Right lobe of liver (tissue), 6 donors: ENCODE data around the gene GSTA4. TPM values are rescaled to one million over a fixed set of nuclear protein-coding genes. Genes with fewer than 3 reads are reported as not detected.
A peak's percentile ranks its signal among the peaks of the same experiment; 100 is the strongest.

Experiments
- ATAC-seq, 4 donors: fragments of 200-7000 bp; cut with Tn5 transposase; one replicate each; pipeline ENCODE4 v1.9.1; 2020; ENCODE audit warnings: mild to moderate bottlenecking in 4 of 4, moderate library complexity in 4 of 4
- DNase-seq, 3 donors: peaks; one replicate each; pipeline ENCODE4 v3.0.0-alpha.2; 2020
- H3K27ac ChIP-seq, 3 donors: fragments of 200-600 bp; one replicate each; pipeline ENCODE4 v1.8.0; 2022
- H3K27me3 ChIP-seq, 2 donors: fragments of 200-600 bp; one replicate each; pipeline ENCODE4 v1.8.0; 2022
- H3K36me3 ChIP-seq, 4 donors: fragments of 200-600 bp; sonication (generic) in 1 of 4; one replicate each; pipeline versions ENCODE4 v1.5.1 to v1.8.0; 2017 to 2022; ENCODE audit warnings: control low read depth in 1 of 4
- H3K4me1 ChIP-seq, 4 donors: fragments of 200-600 bp; sonication (generic) in 1 of 4; one replicate each; pipeline versions ENCODE4 v1.5.1 to v1.8.0; 2017 to 2022; ENCODE audit warnings: control low read depth in 1 of 4
- H3K4me3 ChIP-seq, 3 donors: fragments of 200-600 bp; one replicate each; pipeline ENCODE4 v1.8.0; 2022
- H3K9me3 ChIP-seq, 4 donors: fragments of 200-600 bp; sonication (generic) in 1 of 4; one replicate each; pipeline versions ENCODE4 v1.5.1 to v1.8.0; 2017 to 2022; ENCODE audit warnings: control low read depth in 1 of 4
- POLR2A ChIP-seq: fragments of 450-650 bp; IDR thresholded peaks from one replicate; pipeline ENCODE4 v1.6.1; 2017; ENCODE audit warnings: antibody characterized with exemption, mild to moderate bottlenecking
- WGBS: methylation state at CpG from one replicate; pipeline ENCODE4 v1.1.6; 2018; ENCODE audit warnings: low coverage, low lambda C conversion rate; ENCODE audit not compliant: insufficient coverage; ENCODE audit errors: missing lambda C conversion rate; 5-methylcytosine and 5-hydroxymethylcytosine counted together
- intact Hi-C, 2 donors: fragments of 100-400 bp; cut with DNase I; formaldehyde crosslinking; loops; one replicate each; pipeline versions ENCODE4 v1.11.2 to v1.14.1; 2022
- total RNA-seq, 6 experiments: library from RNA; depleted of rRNA in 2 of 6; stranded (reverse); fragments of >200 nt in 2 of 6; fragmentation: NEBNext Ultra II Directional in 3 of 6; extraction: Animal tissue kit (Norgen Biotek cat#: 25700) in 3 of 6; gene quantifications; one replicate each; pipeline versions ENCODE4 v1.1.0 to v1.2.4, GENCODE V29; 2016 to 2023
- TF ChIP-seq, protein P1 (sequence below), 4 donors: fragments of 200-600 bp in 3 of 4; fragments of 450-650 bp in 1 of 4; IDR thresholded peaks; one replicate each; pipeline versions ENCODE4 v1.5.1 to v1.8.0; 2016 to 2022; ENCODE audit warnings: antibody characterized with exemption in 4 of 4, mild to moderate bottlenecking in 2 of 4
- donor health status: DM: no; HTN: yes; CAD: no.
- donor health status: DM: no; HTN: no; CAD: no.
- donor health status: DM: no; HTN: no; CAD: no.
- donor health status: DM: no; HTN: yes; CAD: no.
- donor health status: DM: no; HTN: yes; CAD: no.

GSTA4 gene
- total RNA-seq, 6 experiments from 2014 or later, result 4.8 to 23.1 (median 9.2) TPM

DNA sequence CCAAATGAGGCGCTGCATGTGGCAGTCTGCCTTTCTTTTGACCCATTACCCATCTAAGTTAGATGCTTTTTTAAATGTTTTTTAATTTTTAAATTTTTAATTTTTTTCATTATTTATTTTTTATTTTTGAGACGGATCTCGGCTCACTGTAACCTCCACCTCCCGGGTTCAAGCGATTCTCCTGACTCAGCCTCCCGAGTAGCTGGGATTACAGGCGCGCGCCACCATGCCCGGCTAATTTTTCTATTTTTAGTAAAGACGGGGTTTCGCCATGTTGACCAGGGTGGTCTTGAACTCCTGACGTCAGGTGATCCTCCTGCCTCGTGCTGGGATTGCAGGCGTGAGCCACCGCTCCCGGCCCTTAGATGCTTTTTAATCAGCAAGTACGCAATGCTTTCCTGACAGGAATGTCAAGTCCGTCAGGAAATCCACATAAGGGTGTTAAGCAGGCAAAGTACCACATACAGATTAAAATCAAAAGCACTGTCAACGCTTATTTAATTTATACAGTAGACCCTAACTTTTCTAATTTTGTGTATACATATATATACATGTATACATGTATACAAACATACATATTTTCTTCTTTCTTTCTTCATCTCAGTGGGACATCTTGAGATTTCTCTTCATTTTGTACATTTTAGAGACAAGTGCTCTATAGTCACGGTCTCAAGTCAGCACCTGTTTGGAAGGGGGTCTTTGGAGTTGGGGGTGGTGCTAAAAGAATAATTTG, 995 bp upstream of the GSTA4 start:
- Histone ChIP-seq H3K36me3 (no peaks in the 10 kb centered on the region), H3K9me3 (no peaks in the 10 kb centered on the region), H3K4me3 (peak overlapping the region in 2 of 3 donors; percentile 9 to 25), H3K27ac (peak overlapping the region in 1 of 3 donors; percentile 89), H3K4me1 (peaks cover 0 to 6% (median 2%) of the 10 kb centered on the region in 4 donors), H3K27me3 (no peaks in the 10 kb centered on the region)
- TF ChIP-seq POLR2A, result no peak
- TF ChIP-seq, protein P1, sequence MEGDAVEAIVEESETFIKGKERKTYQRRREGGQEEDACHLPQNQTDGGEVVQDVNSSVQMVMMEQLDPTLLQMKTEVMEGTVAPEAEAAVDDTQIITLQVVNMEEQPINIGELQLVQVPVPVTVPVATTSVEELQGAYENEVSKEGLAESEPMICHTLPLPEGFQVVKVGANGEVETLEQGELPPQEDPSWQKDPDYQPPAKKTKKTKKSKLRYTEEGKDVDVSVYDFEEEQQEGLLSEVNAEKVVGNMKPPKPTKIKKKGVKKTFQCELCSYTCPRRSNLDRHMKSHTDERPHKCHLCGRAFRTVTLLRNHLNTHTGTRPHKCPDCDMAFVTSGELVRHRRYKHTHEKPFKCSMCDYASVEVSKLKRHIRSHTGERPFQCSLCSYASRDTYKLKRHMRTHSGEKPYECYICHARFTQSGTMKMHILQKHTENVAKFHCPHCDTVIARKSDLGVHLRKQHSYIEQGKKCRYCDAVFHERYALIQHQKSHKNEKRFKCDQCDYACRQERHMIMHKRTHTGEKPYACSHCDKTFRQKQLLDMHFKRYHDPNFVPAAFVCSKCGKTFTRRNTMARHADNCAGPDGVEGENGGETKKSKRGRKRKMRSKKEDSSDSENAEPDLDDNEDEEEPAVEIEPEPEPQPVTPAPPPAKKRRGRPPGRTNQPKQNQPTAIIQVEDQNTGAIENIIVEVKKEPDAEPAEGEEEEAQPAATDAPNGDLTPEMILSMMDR (IDR thresholded peaks at IDR 0.05), result no peak
- no peak for DNase-seq
- WGBS, result 27% methylated on average over 21 of the region's 21 CpGs
- intact Hi-C loops, result loop anchor here in 1 of 2 donors (10.0 kb wide), 1 partner anchor 111 kb away; no protein-coding TSS in a partner anchor
- ATAC-seq, result no peak

DNA sequence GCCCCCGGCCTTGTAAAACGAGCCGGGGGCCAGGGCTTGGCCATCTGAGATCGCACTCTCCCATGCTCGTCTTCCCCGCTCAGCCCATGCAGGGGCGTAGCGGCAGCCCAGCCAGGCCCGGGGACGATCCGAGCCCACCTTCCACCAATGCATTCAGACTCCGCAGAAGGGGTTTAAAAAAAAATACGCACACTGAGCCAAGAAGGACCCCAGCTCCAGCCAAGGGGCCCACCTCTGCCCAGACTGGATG, 320 bp downstream of the GSTA4 start:
- WGBS, result 1% methylated on average over 12 of the region's 13 CpGs
- intact Hi-C loops, result loop anchor here in 1 of 2 donors (10.0 kb wide), 1 partner anchor 110 kb away; no protein-coding TSS in a partner anchor
- DNase-seq (peak; percentile 46 to 66 (median 49)), ATAC-seq (peak; percentile 25 to 40 (median 32))
- TF ChIP-seq, protein P1 (IDR thresholded peaks at IDR 0.05), result no peak
- no peak for TF ChIP-seq POLR2A
- Histone ChIP-seq H3K4me1 (peaks cover 0 to 6% (median 2%) of the 10 kb centered on the region in 4 donors), H3K4me3 (peak overlapping the region; percentile 55 to 65 (median 64)), H3K27me3 (no peaks in the 10 kb centered on the region), H3K36me3 (no peaks in the 10 kb centered on the region), H3K9me3 (no peaks in the 10 kb centered on the region), H3K27ac (peak overlapping the region; percentile 74 to 89 (median 84))

DNA sequence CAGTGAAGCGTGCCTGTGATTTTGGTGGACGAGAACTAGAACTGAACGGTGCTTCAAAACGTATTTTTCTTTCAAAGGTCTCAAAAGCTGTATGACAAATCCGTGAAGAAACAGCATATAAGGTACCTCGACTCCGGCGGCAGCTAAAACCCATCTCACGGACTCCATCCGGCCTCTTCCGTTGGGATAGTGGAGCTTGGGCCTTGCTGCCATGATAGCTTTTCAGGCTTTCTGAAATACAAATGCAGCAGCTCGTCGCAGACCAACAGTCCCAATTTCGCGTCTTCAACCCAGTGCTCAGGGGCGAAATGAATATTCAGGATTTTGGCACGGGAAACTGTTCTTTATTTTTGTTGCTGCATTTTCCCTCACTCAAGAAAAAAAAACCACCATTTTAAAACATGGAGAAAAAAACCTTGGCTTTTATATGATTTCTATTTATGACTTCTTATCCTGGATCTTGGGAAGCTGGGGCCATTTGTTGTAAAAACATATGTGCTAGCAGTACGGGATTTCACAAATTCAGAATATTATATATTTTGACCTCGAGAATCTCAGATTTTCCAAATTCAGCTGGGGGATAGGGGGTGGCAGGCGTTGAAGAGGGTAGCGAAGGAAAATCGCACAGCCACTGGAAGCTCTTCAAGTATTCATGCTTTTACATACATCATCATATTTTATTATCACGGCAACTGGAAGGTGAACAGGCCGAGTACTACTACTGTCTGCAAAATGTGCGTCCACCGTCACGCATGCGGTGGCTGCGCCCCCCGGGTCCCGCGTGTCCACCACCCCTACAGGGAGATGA, 849 bp downstream of the GSTA4 start:
- no peaks in the 10 kb centered on the region for H3K36me3 ChIP-seq
- no peaks in the 10 kb centered on the region for H3K9me3 ChIP-seq
- H3K4me1 ChIP-seq, result peaks cover 0 to 6% (median 2%) of the 10 kb centered on the region in 4 donors
- WGBS, result 21% methylated on average over 24 of the region's 32 CpGs
- ATAC-seq (no peak), DNase-seq (no peak)
- TF ChIP-seq, protein P1 (IDR thresholded peaks at IDR 0.05), result no peak
- no peak for TF ChIP-seq POLR2A
- H3K27ac ChIP-seq, result peak overlapping the region; percentile 74 to 89 (median 84)
- intact Hi-C loops, result loop anchor here in 1 of 2 donors (10.0 kb wide), 1 partner anchor 109 kb away; no protein-coding TSS in a partner anchor
- H3K4me3 ChIP-seq, result peak overlapping the region; percentile 55 to 65 (median 64)
- H3K27me3 ChIP-seq, result no peaks in the 10 kb centered on the region

DNA sequence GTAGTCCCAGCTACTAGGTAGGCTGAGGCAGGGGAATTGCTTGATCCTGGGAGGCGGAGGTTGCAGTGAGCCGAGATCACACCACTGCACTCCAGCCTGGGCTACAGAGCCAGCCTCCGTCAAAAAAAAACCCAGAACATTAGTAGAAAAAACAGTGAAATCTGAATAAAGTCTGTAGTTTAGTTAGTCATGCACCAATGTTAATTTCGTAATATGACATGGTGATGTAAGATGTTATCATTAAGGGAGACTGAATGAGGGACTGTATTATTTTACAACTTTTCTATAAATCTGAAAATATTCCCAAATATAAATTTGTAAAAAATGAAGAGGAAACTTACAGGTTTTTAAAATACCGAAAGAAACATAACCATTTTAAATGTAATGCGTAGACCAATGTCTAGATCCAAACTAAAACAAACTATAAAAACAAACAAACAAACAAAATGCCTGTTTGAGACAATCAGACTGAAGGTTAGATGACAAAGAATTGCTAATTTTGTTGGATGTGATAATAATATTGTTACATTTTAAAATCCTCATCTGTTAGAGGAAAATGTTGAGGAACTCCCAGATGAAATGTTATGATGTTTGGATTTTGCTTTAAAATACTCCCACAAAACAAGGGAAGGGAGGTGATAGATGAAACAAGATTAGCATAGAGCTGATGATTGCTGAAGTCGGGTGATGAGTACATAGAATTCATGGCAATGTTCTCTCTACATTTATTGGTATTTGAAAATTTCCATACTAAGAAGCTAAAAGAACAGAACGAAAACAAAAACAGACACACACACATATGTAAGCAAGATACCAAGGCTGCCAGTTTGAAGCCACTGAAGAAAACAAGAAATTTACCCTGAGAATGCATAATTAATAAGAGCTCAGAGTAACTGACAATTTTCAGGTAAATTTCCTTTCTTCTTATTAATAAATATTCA, 1.8 kb downstream of the GSTA4 start:
- no peaks in the 10 kb centered on the region for H3K27me3 ChIP-seq
- no peaks in the 10 kb centered on the region for H3K36me3 ChIP-seq
- H3K9me3 ChIP-seq, result no peaks in the 10 kb centered on the region
- DNase-seq, result no peak
- WGBS, result 77% methylated on average over 8 of the region's 8 CpGs
- TF ChIP-seq POLR2A, result no peak
- TF ChIP-seq, protein P1 (IDR thresholded peaks at IDR 0.05), result no peak
- H3K4me3 ChIP-seq, result peak overlapping the region in 1 of 3 donors; percentile 65
- intact Hi-C loops, result loop anchor here in 1 of 2 donors (10.0 kb wide), 1 partner anchor 108 kb away; no protein-coding TSS in a partner anchor
- H3K27ac ChIP-seq, result peak overlapping the region in 2 of 3 donors; percentile 74 to 89
- no peak for ATAC-seq
- H3K4me1 ChIP-seq, result peaks cover 0 to 6% (median 2%) of the 10 kb centered on the region in 4 donors
